Osteocyte (in vitro differentiated cells): ENCODE data around the gene RGMA. TPM values are rescaled to one million over a fixed set of nuclear protein-coding genes. Genes with fewer than 3 reads are reported as not detected.

Experiments
- DNase-seq: peaks from one replicate; pipeline ENCODE4 v3.0.0; 2021; ENCODE audit warnings: mixed read lengths; ENCODE audit not compliant: unreplicated experiment; ENCODE audit errors: extremely low spot score
- H3K27ac Mint-ChIP-seq: one replicate; pipeline ENCODE4 v1.8.0; 2021; ENCODE audit warnings: mild to moderate bottlenecking, mixed read lengths; ENCODE audit not compliant: unreplicated experiment
- H3K27me3 Mint-ChIP-seq: one replicate; pipeline ENCODE4 v1.8.0; 2021; ENCODE audit warnings: mixed read lengths; ENCODE audit not compliant: unreplicated experiment
- H3K36me3 Mint-ChIP-seq: one replicate; pipeline ENCODE4 v1.8.0; 2021; ENCODE audit warnings: mixed read lengths; ENCODE audit not compliant: unreplicated experiment
- H3K4me1 Mint-ChIP-seq: one replicate; pipeline ENCODE4 v1.8.0; 2021; ENCODE audit warnings: mixed read lengths; ENCODE audit not compliant: unreplicated experiment
- H3K4me3 Mint-ChIP-seq: one replicate; pipeline ENCODE4 v1.8.0; 2021; ENCODE audit warnings: mild to moderate bottlenecking, moderate library complexity, mixed read lengths; ENCODE audit not compliant: unreplicated experiment
- H3K9me3 Mint-ChIP-seq: one replicate; pipeline ENCODE4 v1.8.0; 2021; ENCODE audit warnings: mixed read lengths; ENCODE audit not compliant: unreplicated experiment
- total RNA-seq: library from RNA; stranded (reverse); gene quantifications from 2 replicates; pipeline ENCODE4 v1.2.1, GENCODE V29; 2021
- TF ChIP-seq, protein P1 (sequence below): fragments of 200-600 bp; sonication (generic); IDR thresholded peaks from 2 replicates; pipeline ENCODE4 v1.5.0; 2021; ENCODE audit warnings: antibody characterized with exemption, mild to moderate bottlenecking, moderate library complexity

RGMA gene
- total RNA-seq, 1 donor from 2014 or later = 12.4 TPM

DNA sequence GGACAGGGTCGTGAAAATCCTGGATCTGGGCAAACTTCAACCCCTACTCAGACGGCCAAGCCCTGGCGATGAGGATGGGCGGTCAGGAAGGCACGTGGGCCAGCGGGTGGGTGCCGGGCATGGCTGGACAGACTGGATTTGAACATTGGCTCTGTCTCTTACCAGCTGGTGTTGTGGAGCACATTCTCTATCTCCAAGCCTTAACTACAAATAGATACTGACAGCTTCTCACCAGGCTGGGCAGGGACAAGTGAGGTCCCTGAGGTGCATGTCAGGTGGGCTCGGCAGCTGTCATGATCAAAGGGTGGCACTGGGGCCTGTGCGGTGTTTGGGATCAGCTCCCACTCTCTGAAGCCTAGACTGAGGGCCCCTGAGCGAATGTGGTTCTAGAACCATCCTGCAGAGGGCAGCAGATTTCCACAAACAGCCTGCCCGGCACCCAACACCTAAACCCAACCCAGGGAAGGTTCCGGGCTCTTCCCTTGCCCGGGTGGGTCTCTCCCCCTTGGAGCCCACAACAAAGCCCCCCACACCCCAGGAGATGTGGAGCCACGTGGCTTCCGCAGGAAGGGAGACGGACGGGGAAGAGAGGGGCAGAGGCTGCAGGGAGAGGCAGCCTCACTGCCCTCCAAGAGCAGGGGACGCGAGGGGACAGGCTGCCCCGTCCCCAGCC, 58.4 kb downstream of the RGMA start:
- no peaks in the 10 kb centered on the region for H3K27me3 Mint-ChIP-seq
- TF ChIP-seq, protein P1, sequence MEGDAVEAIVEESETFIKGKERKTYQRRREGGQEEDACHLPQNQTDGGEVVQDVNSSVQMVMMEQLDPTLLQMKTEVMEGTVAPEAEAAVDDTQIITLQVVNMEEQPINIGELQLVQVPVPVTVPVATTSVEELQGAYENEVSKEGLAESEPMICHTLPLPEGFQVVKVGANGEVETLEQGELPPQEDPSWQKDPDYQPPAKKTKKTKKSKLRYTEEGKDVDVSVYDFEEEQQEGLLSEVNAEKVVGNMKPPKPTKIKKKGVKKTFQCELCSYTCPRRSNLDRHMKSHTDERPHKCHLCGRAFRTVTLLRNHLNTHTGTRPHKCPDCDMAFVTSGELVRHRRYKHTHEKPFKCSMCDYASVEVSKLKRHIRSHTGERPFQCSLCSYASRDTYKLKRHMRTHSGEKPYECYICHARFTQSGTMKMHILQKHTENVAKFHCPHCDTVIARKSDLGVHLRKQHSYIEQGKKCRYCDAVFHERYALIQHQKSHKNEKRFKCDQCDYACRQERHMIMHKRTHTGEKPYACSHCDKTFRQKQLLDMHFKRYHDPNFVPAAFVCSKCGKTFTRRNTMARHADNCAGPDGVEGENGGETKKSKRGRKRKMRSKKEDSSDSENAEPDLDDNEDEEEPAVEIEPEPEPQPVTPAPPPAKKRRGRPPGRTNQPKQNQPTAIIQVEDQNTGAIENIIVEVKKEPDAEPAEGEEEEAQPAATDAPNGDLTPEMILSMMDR = peak; percentile 93
- H3K4me1 Mint-ChIP-seq = peaks cover 23% of the 10 kb centered on the region
- no peak overlapping the region for H3K4me3 Mint-ChIP-seq
- DNase-seq = peak; percentile 88
- peak overlapping the region; percentile 65 for H3K27ac Mint-ChIP-seq
- H3K36me3 Mint-ChIP-seq = peaks cover 18% of the 10 kb centered on the region
- H3K9me3 Mint-ChIP-seq = no peaks in the 10 kb centered on the region

DNA sequence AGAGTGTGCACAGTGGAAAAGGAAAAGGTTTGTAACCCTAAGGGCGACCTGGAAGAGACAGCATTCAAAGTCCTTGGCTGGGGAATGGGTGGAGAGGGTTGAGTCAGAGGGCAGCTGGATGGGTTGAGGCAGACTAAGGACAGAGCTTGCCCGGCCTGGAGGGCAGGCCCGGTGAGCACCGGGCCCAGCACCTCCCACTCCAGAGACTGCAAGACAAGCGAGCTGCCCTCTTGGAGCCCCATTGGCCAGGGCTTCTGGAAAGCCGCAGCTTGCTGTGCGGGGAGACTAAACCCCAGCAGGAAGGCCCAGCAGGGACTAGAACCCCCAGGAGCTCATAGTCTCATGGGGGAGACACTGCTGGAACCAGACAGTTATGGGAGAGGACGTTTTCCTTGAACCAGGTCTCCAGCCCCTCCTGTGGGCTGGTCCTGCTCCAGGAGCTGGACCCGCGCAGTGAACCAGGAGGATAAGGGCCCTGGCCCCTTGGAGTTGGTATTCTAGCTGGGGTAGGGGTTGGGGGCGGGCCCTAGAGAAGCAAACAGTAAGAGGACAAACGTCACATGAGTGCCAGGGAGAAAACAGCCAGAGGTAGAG, 59.1 kb downstream of the RGMA start:
- no peaks in the 10 kb centered on the region for H3K9me3 Mint-ChIP-seq
- H3K4me3 Mint-ChIP-seq = no peak overlapping the region
- peaks cover 24% of the 10 kb centered on the region for H3K36me3 Mint-ChIP-seq
- H3K4me1 Mint-ChIP-seq = peaks cover 23% of the 10 kb centered on the region
- DNase-seq = peak; percentile 77
- H3K27me3 Mint-ChIP-seq = no peaks in the 10 kb centered on the region
- peak overlapping the region; percentile 65 for H3K27ac Mint-ChIP-seq
- TF ChIP-seq, protein P1 = no peak

DNA sequence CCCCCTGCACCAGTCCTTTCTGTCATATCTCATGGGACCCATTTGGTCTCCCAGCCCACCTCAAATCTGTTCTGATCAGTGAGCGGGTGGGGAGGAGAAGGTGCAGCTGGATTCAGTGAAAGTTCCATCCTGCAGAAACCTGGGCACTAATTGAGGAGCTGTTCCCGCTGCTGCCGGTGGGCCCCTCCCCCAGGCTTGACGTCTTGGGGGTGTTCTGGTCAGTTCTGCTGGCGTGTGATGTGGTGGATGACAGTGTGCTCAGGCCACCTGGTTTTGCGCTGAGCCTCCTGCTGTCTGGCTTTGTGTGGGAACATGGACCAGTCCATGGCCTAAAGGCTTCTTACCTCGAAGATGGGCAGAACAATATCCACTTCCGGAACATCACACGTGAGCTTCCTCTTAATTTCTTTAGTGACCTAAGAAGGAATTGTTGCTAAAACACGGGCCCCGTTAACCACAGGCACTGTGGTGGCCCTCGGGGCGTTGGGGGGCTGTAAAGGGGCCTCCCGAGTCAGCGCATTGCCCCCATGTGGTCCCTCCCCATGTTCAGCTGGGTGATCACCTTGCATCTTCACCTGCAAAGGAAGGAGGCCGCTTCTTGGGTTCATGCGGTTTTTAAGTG, 59.7 kb downstream of the RGMA start:
- Mint-ChIP-seq H3K4me1 (peaks cover 23% of the 10 kb centered on the region), H3K27ac (no peak overlapping the region), H3K36me3 (peaks cover 29% of the 10 kb centered on the region), H3K4me3 (no peak overlapping the region), H3K27me3 (no peaks in the 10 kb centered on the region), H3K9me3 (no peaks in the 10 kb centered on the region)
- TF ChIP-seq, protein P1 = no peak
- peak; percentile 74 for DNase-seq

DNA sequence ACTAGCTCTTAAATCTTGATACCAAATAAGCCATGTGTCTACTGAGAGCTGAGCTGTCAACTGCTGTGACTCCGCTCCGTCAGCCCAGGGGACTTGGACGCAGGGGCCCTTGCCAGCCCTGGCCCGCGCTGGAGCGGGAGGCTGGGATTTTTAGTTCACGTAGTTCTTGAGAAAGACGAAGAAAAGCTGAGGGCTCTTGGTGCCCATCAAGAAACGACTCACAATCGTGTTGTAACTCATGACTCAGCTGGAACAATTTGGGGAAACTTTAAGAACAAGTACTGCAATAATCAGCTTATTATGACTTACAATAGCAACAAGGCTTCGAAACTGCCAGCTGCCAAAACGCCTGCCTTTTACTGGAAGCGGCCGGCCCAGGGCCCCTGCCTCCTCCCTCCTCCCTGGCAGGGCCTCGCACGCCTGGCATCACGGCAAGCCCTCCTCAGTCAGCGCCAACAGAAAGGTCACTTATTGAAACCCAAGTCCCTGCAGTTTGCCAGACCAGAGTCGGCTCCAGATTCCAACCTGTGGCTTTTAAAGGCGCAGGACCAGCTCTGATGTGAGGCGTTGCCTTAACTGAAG, 60.3 kb downstream of the RGMA start:
- DNase-seq = peak; percentile 75
- Mint-ChIP-seq H3K4me1 (peaks cover 23% of the 10 kb centered on the region), H3K9me3 (no peaks in the 10 kb centered on the region), H3K36me3 (peaks cover 35% of the 10 kb centered on the region), H3K27me3 (no peaks in the 10 kb centered on the region), H3K27ac (peak overlapping the region; percentile 52), H3K4me3 (no peak overlapping the region)
- TF ChIP-seq, protein P1 = no peak
